K562 (cell line): ENCODE data around the gene ARHGEF25.
"Not testable (repeated sequence)": the region's sequence is repeated elsewhere in the genome, so short reads cannot be mapped to it uniquely, and the experiment has no call there.

Source experiments
- CTCF ChIP-seq, 3 experiments: IDR thresholded peaks in 2 of 3; conservative IDR thresholded peaks in 1 of 3; 2 replicates each; pipeline ENCODE4 v1.5.1; 2011 to 2012; ENCODE audit warnings: low read length in 3 of 3, mild to moderate bottlenecking in 3 of 3, control low read depth in 2 of 3, improper control_type of control experiment in 1 of 3, inconsistent platforms in 1 of 3, low read depth in 1 of 3, mixed read lengths in 1 of 3, moderate library complexity in 1 of 3; ENCODE audit not compliant: insufficient read depth in 2 of 3
- EP300 ChIP-seq: IDR thresholded peaks from 2 replicates; pipeline ENCODE4 v1.6.1; 2012; ENCODE audit warnings: low read length, improper control_type of control experiment
- JUN ChIP-seq, 2 experiments: sonication (generic) in 1 of 2; formaldehyde crosslinking in 1 of 2; IDR thresholded peaks; 2 replicates each; pipeline versions ENCODE4 v1.6.1 to v1.8.0; 2012 to 2022; ENCODE audit warnings: borderline replicate concordance in 2 of 2, mild to moderate bottlenecking in 2 of 2, improper control_type of control experiment in 1 of 2, low read depth in 1 of 2, low read length in 1 of 2, missing genetic modification reagents in 1 of 2
- JUNB ChIP-seq: fragments of 450-650 bp; formaldehyde crosslinking; conservative IDR thresholded peaks from 2 replicates; pipeline ENCODE4 v1.4.0; 2020; ENCODE audit warnings: mild to moderate bottlenecking
- YBX1 ChIP-seq: fragments of 450-650 bp; IDR thresholded peaks from 2 replicates; pipeline ENCODE4 v1.7.1; 2016; ENCODE audit warnings: mild to moderate bottlenecking
- YY1 ChIP-seq, 3 experiments: IDR thresholded peaks; 2 replicates each; pipeline ENCODE4 v1.6.1; 2011; ENCODE audit warnings: low read length in 2 of 3, mild to moderate bottlenecking in 2 of 3, moderate library complexity in 2 of 3, borderline replicate concordance in 1 of 3, control low read depth in 1 of 3, low read depth in 1 of 3; ENCODE audit not compliant: insufficient read depth in 3 of 3, insufficient replicate concordance in 2 of 3, control insufficient read depth in 1 of 3, insufficient read length in 1 of 3; ENCODE audit errors: extremely low read depth in 1 of 3
- TF ChIP-seq, protein P1 (sequence below): fragments of 450-650 bp; formaldehyde crosslinking; IDR thresholded peaks from 2 replicates; pipeline ENCODE4 v1.4.0; 2020; ENCODE audit warnings: mild to moderate bottlenecking

DNA sequence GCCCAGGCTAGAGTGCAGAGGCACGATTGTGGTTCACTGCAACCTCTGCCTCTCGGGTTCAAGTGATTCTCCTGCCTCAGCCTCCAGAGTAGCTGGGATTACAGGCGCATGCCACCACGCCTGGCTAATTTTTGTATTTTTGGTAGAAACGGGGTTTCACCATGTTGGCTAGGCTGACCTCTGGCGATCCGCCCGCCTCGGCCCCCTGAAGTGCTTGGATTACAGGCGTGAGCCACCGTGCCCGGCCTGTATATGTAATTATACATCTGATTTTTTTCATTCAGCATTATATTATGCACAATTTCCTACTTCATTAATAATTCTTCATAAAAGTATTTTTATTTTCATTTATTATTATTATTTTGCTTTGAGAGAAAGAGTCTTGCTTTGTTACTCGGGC lies 40.8 kb upstream of the ARHGEF25 start:
- TF ChIP-seq, protein P1, sequence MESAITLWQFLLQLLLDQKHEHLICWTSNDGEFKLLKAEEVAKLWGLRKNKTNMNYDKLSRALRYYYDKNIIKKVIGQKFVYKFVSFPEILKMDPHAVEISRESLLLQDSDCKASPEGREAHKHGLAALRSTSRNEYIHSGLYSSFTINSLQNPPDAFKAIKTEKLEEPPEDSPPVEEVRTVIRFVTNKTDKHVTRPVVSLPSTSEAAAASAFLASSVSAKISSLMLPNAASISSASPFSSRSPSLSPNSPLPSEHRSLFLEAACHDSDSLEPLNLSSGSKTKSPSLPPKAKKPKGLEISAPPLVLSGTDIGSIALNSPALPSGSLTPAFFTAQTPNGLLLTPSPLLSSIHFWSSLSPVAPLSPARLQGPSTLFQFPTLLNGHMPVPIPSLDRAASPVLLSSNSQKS (CRISPR knock-in tag), result not testable (repeated sequence)
- TF ChIP-seq EP300; JUNB; YY1 (IDR thresholded peaks at IDR 0.05; ENCODE audit: borderline replicate concordance in 1 of 3, control insufficient read depth in 1 of 3, extremely low read depth in 1 of 3, insufficient read depth in 3 of 3, insufficient read length in 1 of 3, insufficient replicate concordance in 2 of 3, low read depth in 1 of 3, low read length in 2 of 3); YBX1; JUN (IDR thresholded peaks at IDR 0.05; ENCODE audit: borderline replicate concordance, low read depth, low read length); JUN (CRISPR knock-in tag; IDR thresholded peaks at IDR 0.05; ENCODE audit: borderline replicate concordance); CTCF (IDR thresholded peaks at IDR 0.05 in 2 of 3, conservative IDR thresholded peaks at IDR 0.05 in 1 of 3; ENCODE audit: insufficient read depth in 2 of 3, low read depth in 1 of 3, low read length in 3 of 3): not testable (repeated sequence)
